Measurements from ENCODE around the gene ECE1.
"Not testable (repeated sequence)": the region's sequence is repeated elsewhere in the genome, so short reads cannot be mapped to it uniquely, and the experiment has no call there.

DNA sequence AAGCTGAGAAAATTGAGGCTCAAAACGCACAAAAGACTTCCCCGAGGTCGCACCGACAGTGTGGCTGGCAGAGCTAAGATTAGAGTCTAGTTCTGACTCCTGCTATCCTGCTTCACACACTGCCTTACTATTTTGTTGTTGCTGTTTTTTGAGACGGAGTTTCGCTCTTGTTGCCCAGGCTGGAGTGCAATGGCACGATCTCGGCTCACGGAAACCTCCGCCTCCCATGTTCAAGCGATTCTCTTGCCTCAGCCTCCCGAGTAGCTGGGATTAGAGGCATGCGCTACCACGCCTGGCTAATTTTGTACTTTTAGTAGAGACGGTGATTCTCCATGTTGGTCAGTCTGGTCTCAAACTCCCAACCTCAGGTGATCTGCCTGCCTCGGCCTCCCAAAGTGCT, 112.0 kb downstream of the ECE1 start:
- TF ChIP-seq, protein P1, sequence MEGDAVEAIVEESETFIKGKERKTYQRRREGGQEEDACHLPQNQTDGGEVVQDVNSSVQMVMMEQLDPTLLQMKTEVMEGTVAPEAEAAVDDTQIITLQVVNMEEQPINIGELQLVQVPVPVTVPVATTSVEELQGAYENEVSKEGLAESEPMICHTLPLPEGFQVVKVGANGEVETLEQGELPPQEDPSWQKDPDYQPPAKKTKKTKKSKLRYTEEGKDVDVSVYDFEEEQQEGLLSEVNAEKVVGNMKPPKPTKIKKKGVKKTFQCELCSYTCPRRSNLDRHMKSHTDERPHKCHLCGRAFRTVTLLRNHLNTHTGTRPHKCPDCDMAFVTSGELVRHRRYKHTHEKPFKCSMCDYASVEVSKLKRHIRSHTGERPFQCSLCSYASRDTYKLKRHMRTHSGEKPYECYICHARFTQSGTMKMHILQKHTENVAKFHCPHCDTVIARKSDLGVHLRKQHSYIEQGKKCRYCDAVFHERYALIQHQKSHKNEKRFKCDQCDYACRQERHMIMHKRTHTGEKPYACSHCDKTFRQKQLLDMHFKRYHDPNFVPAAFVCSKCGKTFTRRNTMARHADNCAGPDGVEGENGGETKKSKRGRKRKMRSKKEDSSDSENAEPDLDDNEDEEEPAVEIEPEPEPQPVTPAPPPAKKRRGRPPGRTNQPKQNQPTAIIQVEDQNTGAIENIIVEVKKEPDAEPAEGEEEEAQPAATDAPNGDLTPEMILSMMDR (IDR thresholded peaks at IDR 0.05; ENCODE audit: insufficient read depth, low read length) = not testable (repeated sequence)
- TF ChIP-seq, protein P2, sequence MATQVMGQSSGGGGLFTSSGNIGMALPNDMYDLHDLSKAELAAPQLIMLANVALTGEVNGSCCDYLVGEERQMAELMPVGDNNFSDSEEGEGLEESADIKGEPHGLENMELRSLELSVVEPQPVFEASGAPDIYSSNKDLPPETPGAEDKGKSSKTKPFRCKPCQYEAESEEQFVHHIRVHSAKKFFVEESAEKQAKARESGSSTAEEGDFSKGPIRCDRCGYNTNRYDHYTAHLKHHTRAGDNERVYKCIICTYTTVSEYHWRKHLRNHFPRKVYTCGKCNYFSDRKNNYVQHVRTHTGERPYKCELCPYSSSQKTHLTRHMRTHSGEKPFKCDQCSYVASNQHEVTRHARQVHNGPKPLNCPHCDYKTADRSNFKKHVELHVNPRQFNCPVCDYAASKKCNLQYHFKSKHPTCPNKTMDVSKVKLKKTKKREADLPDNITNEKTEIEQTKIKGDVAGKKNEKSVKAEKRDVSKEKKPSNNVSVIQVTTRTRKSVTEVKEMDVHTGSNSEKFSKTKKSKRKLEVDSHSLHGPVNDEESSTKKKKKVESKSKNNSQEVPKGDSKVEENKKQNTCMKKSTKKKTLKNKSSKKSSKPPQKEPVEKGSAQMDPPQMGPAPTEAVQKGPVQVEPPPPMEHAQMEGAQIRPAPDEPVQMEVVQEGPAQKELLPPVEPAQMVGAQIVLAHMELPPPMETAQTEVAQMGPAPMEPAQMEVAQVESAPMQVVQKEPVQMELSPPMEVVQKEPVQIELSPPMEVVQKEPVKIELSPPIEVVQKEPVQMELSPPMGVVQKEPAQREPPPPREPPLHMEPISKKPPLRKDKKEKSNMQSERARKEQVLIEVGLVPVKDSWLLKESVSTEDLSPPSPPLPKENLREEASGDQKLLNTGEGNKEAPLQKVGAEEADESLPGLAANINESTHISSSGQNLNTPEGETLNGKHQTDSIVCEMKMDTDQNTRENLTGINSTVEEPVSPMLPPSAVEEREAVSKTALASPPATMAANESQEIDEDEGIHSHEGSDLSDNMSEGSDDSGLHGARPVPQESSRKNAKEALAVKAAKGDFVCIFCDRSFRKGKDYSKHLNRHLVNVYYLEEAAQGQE (IDR thresholded peaks at IDR 0.05; ENCODE audit: insufficient replicate concordance, low read depth) = not testable (repeated sequence)
- not testable (repeated sequence) for TF ChIP-seq POLR2AphosphoS5 (IDR thresholded peaks at IDR 0.05; ENCODE audit: low read depth); SPI1 (IDR thresholded peaks at IDR 0.05; ENCODE audit: borderline replicate concordance, low read depth)

Data from HL-60 (cell line).